Muscle of back (tissue), 13 donors: ENCODE measurements around the gene GAS2. TPM values are rescaled to one million over a fixed set of nuclear protein-coding genes. Genes with fewer than 3 reads are reported as not detected.
"Not testable (repeated sequence)": the region's sequence is repeated elsewhere in the genome, so short reads cannot be mapped to it uniquely, and the experiment has no call there.

Experiments used
- DNase-seq, 3 donors: peaks; one replicate each; pipeline versions ENCODE4 v3.0.0 to v3.0.0-alpha.2; 2013
- long read RNA-seq, 9 donors: transcript quantifications; one replicate each; lab custom pipeline, GENCODE V29; 2026
- polyA plus RNA-seq, 10 donors: library from polyadenylated mRNA; unstranded; fragments of 120-200 nt; gene quantifications; one replicate each; pipeline ENCODE4 v1.2.1, GENCODE V29; 2013; ENCODE audit not compliant: insufficient read length in 10 of 10

GAS2 gene
- 10 to 100 TPM in 7 of 10 donors, 1 to 10 TPM in 3; 7.3 to 46.1 (median 29.3) TPM for polyA plus RNA-seq
- long read RNA-seq, donor 1, partial matches to known transcripts, result 0 of 8 reads
- long read RNA-seq, donor 1, other reads (novel, unspliced or antisense), result 0 of 8 reads
- long read RNA-seq, donor 2, partial matches to known transcripts, result 0 of 6 reads
- long read RNA-seq, donor 2, other reads (novel, unspliced or antisense), result 0 of 6 reads
- long read RNA-seq, donor 3, result 0 reads
- long read RNA-seq, donor 4, transcript GAS2-202 (8 exons, 2,286 nt), result major isoform, 9 of 80 reads
- long read RNA-seq, donor 4, partial matches to known transcripts, result 68 of 80 reads
- long read RNA-seq, donor 4, other reads (novel, unspliced or antisense), result 0 of 80 reads
- long read RNA-seq, donor 5, partial matches to known transcripts, result 51 of 57 reads
- long read RNA-seq, donor 5, other reads (novel, unspliced or antisense), result 0 of 57 reads
- long read RNA-seq, donor 6, transcript GAS2-202 (8 exons, 2,286 nt), result major isoform, 10 of 41 reads
- long read RNA-seq, donor 6, partial matches to known transcripts, result 27 of 41 reads
- long read RNA-seq, donor 6, other reads (novel, unspliced or antisense), result 0 of 41 reads
- long read RNA-seq, donor 7, transcript GAS2-211 (1 exons, 895 nt), result major isoform, 5 of 11 reads
- long read RNA-seq, donor 7, transcript GAS2-202 (8 exons, 2,286 nt), result major isoform, 5 of 11 reads
- long read RNA-seq, donor 7, partial matches to known transcripts, result 0 of 11 reads
- long read RNA-seq, donor 7, other reads (novel, unspliced or antisense), result 0 of 11 reads
- long read RNA-seq, donor 8, partial matches to known transcripts, result 22 of 29 reads
- long read RNA-seq, donor 8, other reads (novel, unspliced or antisense), result 0 of 29 reads
- long read RNA-seq, donor 9, partial matches to known transcripts, result 0 of 2 reads
- long read RNA-seq, donor 9, other reads (novel, unspliced or antisense), result 0 of 2 reads

- DNase-seq, result peak in 1 of 3 donors; percentile 69
Measured at GRCh38 chr11:22666325-22666687, at the start of gene GAS2. Gene GAS2 (plus strand): TSS chr11:22666611. CDS start chr11:22674870, 8,259 bp downstream.

- no peak for DNase-seq
Measured at GRCh38 chr11:22617868-22618267, 48.5 kb upstream of the GAS2 start.

GRCh38 chr11:22624742-22625447, 41.5 kb upstream of the GAS2 start:
- peak in 2 of 3 donors; percentile 52 to 70 for DNase-seq

GRCh38 chr11:22625448-22626287, 40.7 kb upstream of the GAS2 start, which contains the start of gene FANCF:
Gene FANCF (minus strand): TSS chr11:22625823. CDS start chr11:22625810, 13 bp downstream.
- DNase-seq, result peak; percentile 99

GRCh38 chr11:22626573-22627239, 39.7 kb upstream of the GAS2 start:
- DNase-seq, result no peak

GRCh38 chr11:22627421-22627820, 39.0 kb upstream of the GAS2 start:
- no peak for DNase-seq

- DNase-seq, result no peak
Measured at GRCh38 chr11:22633354-22633902, 33.0 kb upstream of the GAS2 start.

- peak in 1 of 3 donors; percentile 9 for DNase-seq
Measured at GRCh38 chr11:22634897-22635629, 31.3 kb upstream of the GAS2 start.

- DNase-seq, result no peak
Measured at GRCh38 chr11:22635689-22636088, 30.7 kb upstream of the GAS2 start.

- DNase-seq, result no peak
Measured at GRCh38 chr11:22640862-22641261, 25.5 kb upstream of the GAS2 start.

- DNase-seq, result no peak
Measured at GRCh38 chr11:22641559-22641958, 24.9 kb upstream of the GAS2 start.

GRCh38 chr11:22652346-22652745, 14.1 kb upstream of the GAS2 start:
- not testable (repeated sequence) for DNase-seq

- DNase-seq, result no peak
Measured at GRCh38 chr11:22656130-22656529, 10.3 kb upstream of the GAS2 start.

- DNase-seq, result no peak
Measured at GRCh38 chr11:22657101-22657694, 9.2 kb upstream of the GAS2 start.

- no peak for DNase-seq
Measured at GRCh38 chr11:22659783-22660182, 6.6 kb upstream of the GAS2 start.

GRCh38 chr11:22666688-22667439, 453 bp downstream of the GAS2 start:
- DNase-seq, result peak; percentile 26 to 87 (median 30)

GRCh38 chr11:22668005-22668796, 1.8 kb downstream of the GAS2 start:
- peak in 1 of 3 donors; percentile 40 for DNase-seq
